ENCODE measurements around the gene OR2D3.

- TF ChIP-seq CTCF (conservative IDR thresholded peaks at IDR 0.05; ENCODE audit: low read depth, low read length) (no peak), SMC3 (IDR thresholded peaks at IDR 0.05; ENCODE audit: low read depth, low read length) (no peak), BHLHE40 (IDR thresholded peaks at IDR 0.05; ENCODE audit: low read depth, low read length) (no peak), POLR2A (IDR thresholded peaks at IDR 0.05; ENCODE audit: low read depth, low read length) (no peak), USF2 (IDR thresholded peaks at IDR 0.05; ENCODE audit: low read depth, low read length) (no peak), MAZ (IDR thresholded peaks at IDR 0.05; ENCODE audit: borderline replicate concordance, low read depth, low read length) (no peak), ELK1 (IDR thresholded peaks at IDR 0.05; ENCODE audit: borderline replicate concordance, low read depth, low read length) (no peak), CHD1 (IDR thresholded peaks at IDR 0.05; ENCODE audit: low read depth, low read length) (no peak), NFE2L2 (IDR thresholded peaks at IDR 0.05; ENCODE audit: low read depth, low read length) (no peak), MAFK (IDR thresholded peaks at IDR 0.05; ENCODE audit: low read depth, low read length) (no peak), CEBPB (IDR thresholded peaks at IDR 0.05; ENCODE audit: low read depth, low read length) (no peak), RAD21 (IDR thresholded peaks at IDR 0.05; ENCODE audit: low read length) (no peak)
Observed at GRCh38 chr11:6895010-6895409, 25.8 kb upstream of the OR2D3 start.

Data from IMR-90 (cell line).